WI38 (cell line): ENCODE data around the gene USP49.

Source experiments
- H3K4me3 ChIP-seq: 2 replicates; pipeline ENCODE4 v1.5.1; 2011; ENCODE audit warnings: low read depth, mild to moderate bottlenecking, control low read depth, low read length
- TF ChIP-seq, protein P1 (sequence below): IDR thresholded peaks from 2 replicates; pipeline ENCODE4 v1.5.1; 2012; ENCODE audit warnings: low read depth, mild to moderate bottlenecking, control low read depth, low read length

Gene USP49

DNA sequence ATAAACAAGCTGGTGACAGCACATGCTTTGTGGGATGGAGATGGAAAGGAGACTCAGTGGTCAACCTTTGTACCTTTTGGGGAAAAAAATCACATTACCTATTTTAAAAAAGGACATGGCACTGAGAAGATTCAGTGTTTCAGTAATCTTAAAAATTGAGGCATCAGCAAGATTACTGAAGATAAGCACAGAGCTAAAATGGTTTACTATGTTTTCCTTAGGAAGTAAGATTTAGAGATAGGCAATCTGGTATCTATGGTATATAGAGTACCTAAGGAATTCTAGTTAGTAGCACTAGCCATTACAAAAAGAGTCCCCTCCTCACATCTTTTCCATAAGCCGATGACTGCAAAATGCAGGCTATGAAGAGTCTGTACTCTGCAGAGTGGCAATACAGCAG lies 72.0 kb downstream of the USP49 start:
- TF ChIP-seq, protein P1, sequence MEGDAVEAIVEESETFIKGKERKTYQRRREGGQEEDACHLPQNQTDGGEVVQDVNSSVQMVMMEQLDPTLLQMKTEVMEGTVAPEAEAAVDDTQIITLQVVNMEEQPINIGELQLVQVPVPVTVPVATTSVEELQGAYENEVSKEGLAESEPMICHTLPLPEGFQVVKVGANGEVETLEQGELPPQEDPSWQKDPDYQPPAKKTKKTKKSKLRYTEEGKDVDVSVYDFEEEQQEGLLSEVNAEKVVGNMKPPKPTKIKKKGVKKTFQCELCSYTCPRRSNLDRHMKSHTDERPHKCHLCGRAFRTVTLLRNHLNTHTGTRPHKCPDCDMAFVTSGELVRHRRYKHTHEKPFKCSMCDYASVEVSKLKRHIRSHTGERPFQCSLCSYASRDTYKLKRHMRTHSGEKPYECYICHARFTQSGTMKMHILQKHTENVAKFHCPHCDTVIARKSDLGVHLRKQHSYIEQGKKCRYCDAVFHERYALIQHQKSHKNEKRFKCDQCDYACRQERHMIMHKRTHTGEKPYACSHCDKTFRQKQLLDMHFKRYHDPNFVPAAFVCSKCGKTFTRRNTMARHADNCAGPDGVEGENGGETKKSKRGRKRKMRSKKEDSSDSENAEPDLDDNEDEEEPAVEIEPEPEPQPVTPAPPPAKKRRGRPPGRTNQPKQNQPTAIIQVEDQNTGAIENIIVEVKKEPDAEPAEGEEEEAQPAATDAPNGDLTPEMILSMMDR, result no peak
- no peak overlapping the region for H3K4me3 ChIP-seq

GRCh38 chr6:41822021-41822420 lies 73.2 kb downstream of the USP49 start:
- TF ChIP-seq, protein P1, result no peak

GRCh38 chr6:41821266-41821665 lies 73.9 kb downstream of the USP49 start:
- TF ChIP-seq, protein P1, result no peak
- H3K4me3 ChIP-seq, result no peak overlapping the region

More at GRCh38 chr6:41822021-41822420, 73.2 kb downstream of the USP49 start:
- H3K4me3 ChIP-seq, result no peak overlapping the region

- TF ChIP-seq, protein P1, result no peak
- no peak overlapping the region for H3K4me3 ChIP-seq
These were observed 76.7 kb downstream of the USP49 start for GRCh38 chr6:41818271-41819054.

DNA sequence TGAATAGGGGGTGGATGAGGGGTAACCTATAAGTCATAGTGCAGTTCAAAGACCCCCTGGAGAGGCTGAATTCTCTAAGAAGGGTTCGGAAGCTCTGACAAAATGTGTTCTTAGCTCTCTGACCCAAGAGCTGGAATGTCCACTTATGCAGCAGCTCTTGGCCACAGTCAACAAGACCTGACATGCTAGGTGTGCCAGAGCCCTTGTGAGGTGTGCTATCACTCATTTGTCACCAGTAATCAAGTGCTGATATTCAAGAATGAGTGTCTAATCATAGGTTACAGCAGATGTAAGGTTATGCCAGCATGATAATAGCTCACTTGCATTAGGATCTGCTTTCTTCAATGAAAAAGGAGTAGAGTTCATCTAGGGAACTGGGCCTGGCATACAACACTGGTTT lies 79.6 kb downstream of the USP49 start:
- TF ChIP-seq, protein P1, result no peak
- no peak overlapping the region for H3K4me3 ChIP-seq

- H3K4me3 ChIP-seq, result no peak overlapping the region
- TF ChIP-seq, protein P1, result no peak
These were observed 80.5 kb downstream of the USP49 start for GRCh38 chr6:41814629-41815028.

- TF ChIP-seq, protein P1, result no peak
- no peak overlapping the region for H3K4me3 ChIP-seq
These were observed 81.2 kb downstream of the USP49 start for GRCh38 chr6:41813956-41814355.
